Stimulated activated naive CD4-positive, alpha-beta T cell treated with Interleukin-2 at 50 U/mL for 16 hours (primary cell): Measurements from ENCODE around the gene PTCD2.
"Not testable (repeated sequence)": the region's sequence is repeated elsewhere in the genome, so short reads cannot be mapped to it uniquely, and the experiment has no call there.

ENCODE experiments used
- DNase-seq: peaks from one replicate; lab custom pipeline; 2025; lab: John Stamatoyannopoulos, UW

PTCD2 gene

GRCh38 chr5:72380492-72381274, 60.5 kb downstream of the PTCD2 start:
- DNase-seq: no peak

- DNase-seq: no peak
Observed at GRCh38 chr5:72383280-72383679, 63.1 kb downstream of the PTCD2 start.

- no peak for DNase-seq
Observed at GRCh38 chr5:72383726-72384125, 63.6 kb downstream of the PTCD2 start.

GRCh38 chr5:72386639-72387038, 66.5 kb downstream of the PTCD2 start:
- DNase-seq: no peak

- DNase-seq: no peak
Observed at GRCh38 chr5:72387985-72388384, 67.8 kb downstream of the PTCD2 start.

GRCh38 chr5:72388646-72389045, 68.5 kb downstream of the PTCD2 start:
- DNase-seq: no peak

GRCh38 chr5:72390836-72391235, 70.7 kb downstream of the PTCD2 start:
- DNase-seq: no peak

- no peak for DNase-seq
Observed at GRCh38 chr5:72392326-72392733, 72.2 kb downstream of the PTCD2 start.

- no peak for DNase-seq
Observed at GRCh38 chr5:72393052-72393451, 72.9 kb downstream of the PTCD2 start.

- no peak for DNase-seq
Observed at GRCh38 chr5:72394688-72395087, 74.5 kb downstream of the PTCD2 start.

GRCh38 chr5:72397836-72398235, 77.7 kb downstream of the PTCD2 start:
- no peak for DNase-seq

GRCh38 chr5:72400950-72401349, 80.8 kb downstream of the PTCD2 start:
- DNase-seq: no peak

- no peak for DNase-seq
Observed at GRCh38 chr5:72402381-72402890, 82.3 kb downstream of the PTCD2 start.

GRCh38 chr5:72402959-72403628, 82.9 kb downstream of the PTCD2 start:
- no peak for DNase-seq

- DNase-seq: not testable (repeated sequence)
Observed at GRCh38 chr5:72404771-72405170, 84.6 kb downstream of the PTCD2 start.

GRCh38 chr5:72407078-72407477, 86.9 kb downstream of the PTCD2 start:
- no peak for DNase-seq

- no peak for DNase-seq
Observed at GRCh38 chr5:72407541-72407940, 87.4 kb downstream of the PTCD2 start.

- no peak for DNase-seq
Observed at GRCh38 chr5:72408127-72408526, 88.0 kb downstream of the PTCD2 start.

- DNase-seq: no peak
Observed at GRCh38 chr5:72408603-72409002, 88.4 kb downstream of the PTCD2 start.

- no peak for DNase-seq
Observed at GRCh38 chr5:72410688-72411295, 90.6 kb downstream of the PTCD2 start.

- no peak for DNase-seq
Observed at GRCh38 chr5:72412283-72413055, 92.3 kb downstream of the PTCD2 start.
